Right lung (tissue), 5 donors: Measurements from ENCODE around the gene PDE7B. TPM values are rescaled to one million over a fixed set of nuclear protein-coding genes. Genes with fewer than 3 reads are reported as not detected.

Experiments used
- DNase-seq, 2 donors: peaks; one replicate each; pipeline ENCODE4 v3.0.0-alpha.2; 2013
- polyA plus RNA-seq, 5 donors: library from polyadenylated mRNA; unstranded; fragments of 120-200 nt; gene quantifications; one replicate each; pipeline versions ENCODE4 v1.2.1 to v1.2.3, GENCODE V29; 2013; ENCODE audit warnings: inconsistent platforms in 1 of 5, low replicate concordance in 1 of 5; ENCODE audit not compliant: insufficient read length in 5 of 5, insufficient read depth in 1 of 5

Gene PDE7B
- polyA plus RNA-seq, 5 donors = 3.0 to 4.7 (median 3.9) TPM

GRCh38 chr6:136025736-136026135 is 174.2 kb downstream of the PDE7B start:
- no peak for DNase-seq

DNA sequence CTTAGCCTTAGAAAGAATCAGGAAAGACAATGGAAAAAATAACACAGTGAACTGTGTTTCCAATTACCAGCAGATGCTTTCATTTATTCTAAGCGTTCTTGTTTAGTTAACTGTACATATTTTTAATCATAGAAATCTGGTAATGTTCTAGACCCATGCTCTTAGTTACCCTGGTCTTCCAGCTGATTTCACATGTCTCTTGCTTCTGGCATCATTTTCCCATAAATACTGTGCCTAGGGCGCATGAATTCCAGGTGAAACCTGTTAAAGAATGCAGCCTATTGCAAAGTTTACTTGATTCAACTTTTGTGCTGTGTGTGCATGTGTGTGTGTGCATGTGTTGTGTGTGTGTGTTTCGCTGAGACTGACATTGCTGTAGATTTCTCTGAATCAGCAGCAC is 178.6 kb downstream of the PDE7B start:
- no peak for DNase-seq

GRCh38 chr6:136031982-136032381 is 180.5 kb downstream of the PDE7B start:
- DNase-seq = no peak

DNA sequence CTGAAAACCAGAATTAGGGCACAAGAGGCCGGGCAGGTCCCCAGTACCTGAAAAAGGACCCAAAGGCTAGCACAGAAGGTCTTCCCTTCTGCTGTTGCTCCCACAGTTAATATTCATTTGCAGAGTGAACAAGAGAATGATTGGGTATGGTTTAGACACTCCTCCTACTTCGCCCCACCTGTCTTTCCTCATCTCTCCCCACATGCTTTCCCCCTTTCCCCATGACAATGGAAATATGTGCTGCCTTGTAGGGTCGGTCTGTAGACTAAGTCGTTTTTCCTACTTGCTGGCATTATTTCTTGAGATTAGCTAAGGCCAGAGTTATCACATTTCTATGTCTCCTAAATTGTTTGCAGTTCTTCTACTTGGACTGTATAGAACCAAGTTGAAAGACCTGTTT is 181.9 kb downstream of the PDE7B start:
- DNase-seq = no peak

GRCh38 chr6:136034422-136034821 is 182.9 kb downstream of the PDE7B start:
- no peak for DNase-seq

- no peak for DNase-seq
Observed at GRCh38 chr6:136035378-136036070, 184.0 kb downstream of the PDE7B start.

GRCh38 chr6:136036071-136036380 is 184.5 kb downstream of the PDE7B start:
- DNase-seq = no peak

- no peak for DNase-seq
Observed at GRCh38 chr6:136036601-136037000, 185.1 kb downstream of the PDE7B start.

DNA sequence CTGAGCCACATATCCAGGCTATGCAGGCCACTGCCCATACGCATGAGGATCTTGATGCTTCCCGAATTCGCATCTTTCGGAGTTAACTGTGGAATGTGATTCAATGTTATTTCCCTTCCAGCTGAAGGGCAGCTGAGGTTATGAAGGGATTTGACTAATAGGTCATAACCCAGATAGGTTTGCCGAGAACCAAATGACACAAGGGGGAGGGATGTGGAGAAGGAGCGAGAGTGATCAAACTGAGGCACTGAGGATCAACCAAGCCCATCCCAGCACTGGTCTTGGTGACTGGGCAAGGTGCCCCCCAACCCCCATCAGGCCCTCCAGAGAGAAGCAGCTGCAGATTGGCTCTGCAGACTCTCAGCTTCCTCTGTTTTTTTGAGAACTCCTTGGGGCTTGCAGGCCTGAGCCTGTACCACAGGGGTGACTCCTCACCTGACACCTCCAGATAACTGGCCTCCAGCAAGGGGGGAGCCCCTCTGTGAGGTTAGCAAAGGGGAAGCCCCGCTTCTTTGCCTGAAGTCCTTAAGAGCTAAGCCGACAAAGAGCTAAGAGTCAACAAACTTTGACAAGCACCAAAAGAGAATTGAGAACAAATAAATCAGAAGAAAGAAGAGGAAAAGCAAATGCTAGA is 185.9 kb downstream of the PDE7B start:
- DNase-seq = no peak

DNA sequence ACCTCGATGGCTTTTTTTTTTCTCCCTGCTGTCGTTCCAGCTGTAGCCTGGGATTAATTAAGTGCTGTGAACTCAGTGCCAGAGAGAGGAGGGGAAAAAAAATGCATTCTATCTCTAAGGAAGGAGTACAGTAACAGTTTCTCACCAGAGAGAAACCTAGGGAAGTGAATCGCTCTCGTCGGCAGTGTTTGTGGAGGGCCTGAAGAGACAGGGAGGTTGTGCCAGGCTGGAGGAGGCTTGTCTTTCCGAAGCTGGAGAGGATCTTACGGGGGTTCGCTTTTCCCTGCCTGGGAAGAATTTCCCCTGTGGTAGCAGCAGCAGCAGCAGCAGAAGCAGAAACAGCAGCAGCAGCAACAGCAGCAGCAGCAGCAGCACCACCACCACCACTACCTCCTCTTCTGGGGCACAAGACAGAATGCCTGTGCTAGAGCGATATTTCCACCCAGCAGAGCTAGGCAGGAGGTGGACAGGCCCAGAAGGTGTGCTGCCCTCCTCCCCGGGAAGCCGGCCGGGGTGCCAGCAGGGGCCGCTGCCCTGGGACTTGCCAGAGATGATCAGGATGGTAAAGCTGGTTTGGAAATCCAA is 186.5 kb downstream of the PDE7B start:
- DNase-seq = peak; percentile 60 to 71

GRCh38 chr6:136038531-136038930 is 187.0 kb downstream of the PDE7B start:
- DNase-seq = no peak

DNA sequence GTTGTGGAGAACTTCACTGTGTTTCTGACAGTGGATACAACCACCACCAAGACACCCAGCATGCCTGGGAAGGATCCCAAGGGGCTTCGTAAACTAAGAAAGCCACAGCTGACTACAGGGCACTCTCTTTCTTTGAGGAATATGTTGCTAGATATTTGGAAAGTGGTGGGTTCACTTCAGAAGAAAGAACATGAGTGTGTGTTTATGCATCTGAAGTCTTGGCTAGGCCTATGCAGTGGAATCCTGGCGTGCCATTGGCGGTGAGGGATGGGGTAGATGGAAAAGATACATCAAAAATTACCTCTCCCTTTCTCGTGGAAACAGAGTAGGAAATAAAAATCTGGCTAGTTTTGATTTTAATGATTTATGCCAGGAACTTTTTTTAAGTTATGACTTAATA is 187.7 kb downstream of the PDE7B start:
- no peak for DNase-seq

GRCh38 chr6:136050475-136050874 is 199.0 kb downstream of the PDE7B start:
- DNase-seq = no peak

- peak in 1 of 2 donors; percentile 18 for DNase-seq
Observed at GRCh38 chr6:136051140-136051775, 199.8 kb downstream of the PDE7B start.

GRCh38 chr6:136052031-136052430 is 200.5 kb downstream of the PDE7B start:
- no peak for DNase-seq

DNA sequence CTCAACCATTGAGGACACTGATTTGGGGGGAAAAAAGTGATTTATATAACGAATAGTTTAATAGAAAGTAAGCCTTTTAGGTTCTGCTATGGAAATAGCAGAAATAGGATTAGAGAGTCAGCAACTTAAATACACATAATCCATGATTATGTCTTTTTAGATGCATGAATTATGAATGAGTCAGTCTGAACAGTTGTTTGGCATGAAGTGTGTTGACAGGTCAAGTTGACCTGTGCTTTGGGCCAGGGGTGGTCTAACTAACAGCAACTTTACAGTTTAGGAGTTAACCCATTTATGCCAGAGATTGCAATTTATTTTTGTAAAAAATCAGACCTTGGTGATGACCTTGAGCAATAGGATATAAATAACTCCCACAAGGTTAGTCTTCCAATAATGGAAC is 207.4 kb downstream of the PDE7B start:
- DNase-seq = no peak

DNA sequence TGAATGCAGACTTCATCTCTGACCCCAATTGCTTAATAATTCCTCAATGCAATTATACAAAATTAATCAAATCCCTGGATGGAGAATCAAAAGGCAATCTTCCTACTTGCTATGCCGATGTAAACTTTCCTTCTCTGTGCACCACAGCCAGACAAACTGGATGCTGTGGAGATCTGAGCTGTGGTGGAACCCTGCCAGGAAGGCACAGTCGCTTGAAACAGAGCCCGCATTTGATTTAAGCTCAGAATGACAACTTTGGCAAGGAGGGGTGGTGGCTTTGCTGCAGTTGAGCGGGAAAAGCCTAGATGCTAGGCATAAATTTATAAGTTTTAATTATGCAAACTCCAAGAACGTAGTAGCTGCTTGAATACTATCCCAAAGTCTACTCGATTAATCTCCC is 207.8 kb downstream of the PDE7B start:
- no peak for DNase-seq

DNA sequence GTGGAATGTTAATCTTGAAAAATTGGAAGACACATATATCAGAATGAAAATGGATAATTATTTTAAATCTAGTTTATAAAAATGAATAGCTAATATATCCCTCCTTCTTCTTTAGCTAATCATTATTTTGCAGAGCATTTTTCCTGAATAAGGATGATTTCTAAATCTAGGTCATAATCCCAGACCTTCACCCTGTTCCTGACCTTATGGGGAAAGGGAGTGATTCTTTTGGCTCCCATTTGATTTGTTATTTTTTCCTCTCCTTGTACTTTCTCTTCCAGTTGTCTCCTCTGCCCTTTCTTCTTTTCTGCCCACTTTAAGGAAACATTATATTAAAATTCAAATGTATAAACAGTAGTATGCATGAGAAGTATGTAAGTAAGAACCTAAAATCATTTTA is 208.6 kb downstream of the PDE7B start:
- no peak for DNase-seq

- no peak for DNase-seq
Observed at GRCh38 chr6:136060759-136061158, 209.3 kb downstream of the PDE7B start.

DNA sequence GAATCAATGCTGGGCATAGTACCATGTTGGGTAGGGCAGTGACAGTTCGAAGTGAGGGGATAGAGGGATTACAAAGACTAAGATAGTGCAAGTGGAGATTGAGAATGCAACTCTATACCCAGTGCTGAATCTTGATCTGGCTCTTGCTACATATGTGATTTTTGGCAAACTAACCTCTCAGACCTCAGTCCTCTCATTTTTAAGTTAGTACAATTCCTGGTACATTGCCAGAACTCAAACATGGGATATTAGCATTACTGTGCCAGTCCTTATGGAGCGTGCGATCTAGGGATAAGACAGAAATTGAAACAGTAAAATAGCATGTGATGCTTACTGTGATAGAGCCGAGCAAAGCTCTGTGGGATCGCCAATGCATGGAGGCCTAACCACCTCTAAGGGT is 210.2 kb downstream of the PDE7B start:
- no peak for DNase-seq

GRCh38 chr6:136063096-136063495 is 211.6 kb downstream of the PDE7B start:
- DNase-seq = no peak

- no peak for DNase-seq
Observed at GRCh38 chr6:136066005-136066404, 214.5 kb downstream of the PDE7B start.

- DNase-seq = no peak
Observed at GRCh38 chr6:136067731-136068341, 216.3 kb downstream of the PDE7B start.
